ENCODE data around the gene HRAS. TPM values are rescaled to one million over a fixed set of nuclear protein-coding genes. Genes with fewer than 3 reads are reported as not detected.
A peak's percentile ranks its signal among the peaks of the same experiment; 100 is the strongest.

Gene HRAS
- total RNA-seq, 1 donor from 2014 or later, result 68.3 TPM

DNA sequence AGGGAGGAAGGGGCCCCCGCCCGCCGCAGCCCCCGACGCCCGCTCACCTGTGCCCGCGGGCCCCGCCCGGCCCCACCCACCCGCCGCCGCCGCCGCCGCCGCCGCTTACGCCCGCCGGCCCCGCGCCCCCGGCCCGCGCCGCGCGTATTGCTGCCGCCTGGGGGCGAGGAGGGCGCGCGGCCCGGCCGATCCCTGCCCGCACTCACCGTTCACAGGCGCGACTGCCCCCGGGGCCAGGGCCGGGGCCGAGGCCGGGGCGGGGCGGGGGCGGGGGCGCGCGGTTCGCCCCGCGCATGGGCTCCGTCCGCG lies 212 bp downstream of the HRAS start:
- Mint-ChIP-seq H3K4me3 (ENCODE audit: unreplicated experiment) (no peak overlapping the region), H3K36me3 (ENCODE audit: unreplicated experiment) (peaks cover 6% of the 10 kb centered on the region), H3K4me1 (ENCODE audit: unreplicated experiment) (peaks cover 13% of the 10 kb centered on the region), H3K27me3 (ENCODE audit: unreplicated experiment) (no peaks in the 10 kb centered on the region), H3K9me3 (ENCODE audit: unreplicated experiment) (no peaks in the 10 kb centered on the region), H3K27ac (ENCODE audit: unreplicated experiment) (no peak overlapping the region)
- DNase-seq (ENCODE audit: extremely low spot score, unreplicated experiment), result no peak
- no peak for TF ChIP-seq CTCF (IDR thresholded peaks at IDR 0.05)

GRCh38 chr11:534396-535209 lies 773 bp downstream of the HRAS start:
- H3K9me3 Mint-ChIP-seq (ENCODE audit: unreplicated experiment), result no peaks in the 10 kb centered on the region
- peak overlapping the region; percentile 74 for H3K4me3 Mint-ChIP-seq (ENCODE audit: unreplicated experiment)
- no peaks in the 10 kb centered on the region for H3K27me3 Mint-ChIP-seq (ENCODE audit: unreplicated experiment)
- no peak overlapping the region for H3K27ac Mint-ChIP-seq (ENCODE audit: unreplicated experiment)
- peaks cover 6% of the 10 kb centered on the region for H3K36me3 Mint-ChIP-seq (ENCODE audit: unreplicated experiment)
- H3K4me1 Mint-ChIP-seq (ENCODE audit: unreplicated experiment), result peaks cover 13% of the 10 kb centered on the region
- DNase-seq (ENCODE audit: extremely low spot score, unreplicated experiment), result no peak
- TF ChIP-seq CTCF (IDR thresholded peaks at IDR 0.05), result no peak

GRCh38 chr11:533586-534395 lies 1.6 kb downstream of the HRAS start:
- H3K36me3 Mint-ChIP-seq (ENCODE audit: unreplicated experiment), result peaks cover 6% of the 10 kb centered on the region
- no peak for TF ChIP-seq CTCF (IDR thresholded peaks at IDR 0.05)
- H3K4me3 Mint-ChIP-seq (ENCODE audit: unreplicated experiment), result peak overlapping the region; percentile 74
- no peak overlapping the region for H3K27ac Mint-ChIP-seq (ENCODE audit: unreplicated experiment)
- DNase-seq (ENCODE audit: extremely low spot score, unreplicated experiment), result no peak
- H3K4me1 Mint-ChIP-seq (ENCODE audit: unreplicated experiment), result peaks cover 13% of the 10 kb centered on the region
- no peaks in the 10 kb centered on the region for H3K9me3 Mint-ChIP-seq (ENCODE audit: unreplicated experiment)
- no peaks in the 10 kb centered on the region for H3K27me3 Mint-ChIP-seq (ENCODE audit: unreplicated experiment)

GRCh38 chr11:532986-533585 lies 2.3 kb downstream of the HRAS start:
- Mint-ChIP-seq H3K36me3 (ENCODE audit: unreplicated experiment) (peaks cover 6% of the 10 kb centered on the region), H3K27me3 (ENCODE audit: unreplicated experiment) (no peaks in the 10 kb centered on the region), H3K4me1 (ENCODE audit: unreplicated experiment) (peaks cover 13% of the 10 kb centered on the region), H3K27ac (ENCODE audit: unreplicated experiment) (no peak overlapping the region), H3K4me3 (ENCODE audit: unreplicated experiment) (no peak overlapping the region), H3K9me3 (ENCODE audit: unreplicated experiment) (no peaks in the 10 kb centered on the region)
- DNase-seq (ENCODE audit: extremely low spot score, unreplicated experiment), result peak; percentile 82
- no peak for TF ChIP-seq CTCF (IDR thresholded peaks at IDR 0.05)

DNA sequence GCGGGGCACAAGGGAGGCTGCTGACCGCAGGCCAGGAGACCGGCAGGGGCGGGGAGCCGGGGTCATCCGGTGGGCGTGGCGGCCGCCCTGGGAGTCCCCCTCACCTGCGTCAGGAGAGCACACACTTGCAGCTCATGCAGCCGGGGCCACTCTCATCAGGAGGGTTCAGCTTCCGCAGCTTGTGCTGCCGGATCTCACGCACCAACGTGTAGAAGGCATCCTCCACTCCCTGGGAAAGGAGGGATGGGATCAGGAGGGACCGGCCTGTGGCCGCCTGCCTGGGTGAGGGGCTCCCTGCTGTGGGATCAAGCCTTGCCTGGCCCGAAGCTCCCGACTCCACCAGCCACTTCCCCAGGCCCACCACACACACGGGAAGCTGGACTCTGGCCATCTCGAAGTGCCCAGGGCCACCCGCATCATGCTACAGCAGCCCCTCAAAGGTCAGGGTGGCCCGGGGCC lies 2.8 kb downstream of the HRAS start:
- peaks cover 6% of the 10 kb centered on the region for H3K36me3 Mint-ChIP-seq (ENCODE audit: unreplicated experiment)
- H3K4me1 Mint-ChIP-seq (ENCODE audit: unreplicated experiment), result peaks cover 9% of the 10 kb centered on the region
- DNase-seq (ENCODE audit: extremely low spot score, unreplicated experiment), result peak; percentile 75
- H3K4me3 Mint-ChIP-seq (ENCODE audit: unreplicated experiment), result peak overlapping the region; percentile 18
- no peaks in the 10 kb centered on the region for H3K9me3 Mint-ChIP-seq (ENCODE audit: unreplicated experiment)
- no peak overlapping the region for H3K27ac Mint-ChIP-seq (ENCODE audit: unreplicated experiment)
- no peak for TF ChIP-seq CTCF (IDR thresholded peaks at IDR 0.05)
- no peaks in the 10 kb centered on the region for H3K27me3 Mint-ChIP-seq (ENCODE audit: unreplicated experiment)
